ENCODE measurements around the gene DRAM2.

- TF ChIP-seq POLR2A (IDR thresholded peaks at IDR 0.05; ENCODE audit: low read depth) (no peak), CTCF (IDR thresholded peaks at IDR 0.05) (no peak), EP300 (IDR thresholded peaks at IDR 0.05) (no peak), POLR2AphosphoS5 (IDR thresholded peaks at IDR 0.05) (no peak)
These were observed 8.1 kb upstream of the DRAM2 start for GRCh38 chr1:111147948-111148347.
